Neural progenitor cell (in vitro differentiated cells): ENCODE measurements around the gene CCDC183. TPM values are rescaled to one million over a fixed set of nuclear protein-coding genes. Genes with fewer than 3 reads are reported as not detected.

Source experiments
- DNase-seq: peaks from one replicate; pipeline ENCODE4 v3.0.0-alpha.2; 2016; ENCODE audit warnings: low spot score
- H2AFZ ChIP-seq: fragments of 200-600 bp; sonication (generic); replicated peaks from 2 replicates; pipeline ENCODE4 v1.6.1; 2016; ENCODE audit warnings: antibody characterized with exemption
- H3F3A ChIP-seq: fragments of 200-600 bp; sonication (generic); 2 replicates; pipeline ENCODE4 v1.6.1; 2016; ENCODE audit warnings: antibody characterized with exemption, low read depth
- H3K27ac ChIP-seq: fragments of 200-600 bp; sonication (generic); 2 replicates; pipeline ENCODE4 v1.5.1; 2016; ENCODE audit warnings: mild to moderate bottlenecking
- H3K27me3 ChIP-seq: fragments of 200-600 bp; sonication (generic); 2 replicates; pipeline ENCODE4 v1.6.1; 2016; ENCODE audit warnings: mild to moderate bottlenecking, moderate library complexity
- H3K36me3 ChIP-seq: fragments of 200-600 bp; sonication (generic); 2 replicates; pipeline ENCODE4 v1.5.1; 2016
- H3K4me1 ChIP-seq: fragments of 200-600 bp; sonication (generic); 2 replicates; pipeline ENCODE4 v1.6.1; 2016; ENCODE audit warnings: mixed run types
- H3K4me2 ChIP-seq: fragments of 200-600 bp; sonication (generic); 2 replicates; pipeline ENCODE4 v1.6.1; 2016
- H3K4me3 ChIP-seq: fragments of 200-600 bp; sonication (generic); 2 replicates; pipeline ENCODE4 v1.5.1; 2016
- H3K79me2 ChIP-seq: fragments of 200-600 bp; sonication (generic); 2 replicates; pipeline ENCODE4 v1.6.1; 2016; ENCODE audit warnings: low read depth
- H3K9ac ChIP-seq: fragments of 200-600 bp; sonication (generic); 2 replicates; pipeline ENCODE4 v1.6.1; 2016
- H3K9me3 ChIP-seq: fragments of 200-600 bp; sonication (generic); 2 replicates; pipeline ENCODE4 v1.5.1; 2016; ENCODE audit warnings: low read depth
- H4K20me1 ChIP-seq: fragments of 200-600 bp; sonication (generic); 2 replicates; pipeline ENCODE4 v1.6.1; 2016; ENCODE audit warnings: low read depth
- H3K27ac Mint-ChIP-seq: 3 replicates; pipeline ENCODE4 v1.8.0; 2021; ENCODE audit warnings: mixed read lengths
- H3K27me3 Mint-ChIP-seq: 2 replicates; pipeline ENCODE4 v1.8.0; 2022; ENCODE audit warnings: low read depth, mild to moderate bottlenecking, inconsistent platforms, moderate library complexity, mixed read lengths; ENCODE audit not compliant: insufficient read depth
- H3K36me3 Mint-ChIP-seq: 3 replicates; pipeline ENCODE4 v1.8.0; 2021; ENCODE audit warnings: mixed read lengths
- H3K4me1 Mint-ChIP-seq: 3 replicates; pipeline ENCODE4 v1.8.0; 2021; ENCODE audit warnings: mixed read lengths
- H3K4me3 Mint-ChIP-seq: 3 replicates; pipeline ENCODE4 v1.8.0; 2021; ENCODE audit warnings: mild to moderate bottlenecking, moderate library complexity, mixed read lengths
- H3K9me3 Mint-ChIP-seq: 3 replicates; pipeline ENCODE4 v1.8.0; 2020; ENCODE audit warnings: mixed read lengths
- EZH2 ChIP-seq: fragments of 200-600 bp; sonication (generic); IDR thresholded peaks from 2 replicates; pipeline ENCODE4 v1.6.1; 2017; ENCODE audit warnings: antibody characterized with exemption, mild to moderate bottlenecking, moderate library complexity
- EZH2phosphoT487 ChIP-seq: fragments of 200-600 bp; sonication (generic); IDR thresholded peaks from 2 replicates; pipeline ENCODE4 v1.6.1; 2017; ENCODE audit warnings: antibody characterized with exemption
- total RNA-seq: library from RNA; depleted of rRNA; stranded (reverse); fragments of >200 nt; gene quantifications from 2 replicates; pipeline ENCODE4 v1.2.3, GENCODE V29; 2015; ENCODE audit warnings: low replicate concordance
- TF ChIP-seq, protein P1 (sequence below): fragments of 200-600 bp; sonication (generic); IDR thresholded peaks from 2 replicates; pipeline ENCODE4 v1.5.1; 2017; ENCODE audit warnings: antibody characterized with exemption, mild to moderate bottlenecking

The CCDC183 gene
- total RNA-seq, 1 donor from 2014 or later = 0.84 TPM

DNA sequence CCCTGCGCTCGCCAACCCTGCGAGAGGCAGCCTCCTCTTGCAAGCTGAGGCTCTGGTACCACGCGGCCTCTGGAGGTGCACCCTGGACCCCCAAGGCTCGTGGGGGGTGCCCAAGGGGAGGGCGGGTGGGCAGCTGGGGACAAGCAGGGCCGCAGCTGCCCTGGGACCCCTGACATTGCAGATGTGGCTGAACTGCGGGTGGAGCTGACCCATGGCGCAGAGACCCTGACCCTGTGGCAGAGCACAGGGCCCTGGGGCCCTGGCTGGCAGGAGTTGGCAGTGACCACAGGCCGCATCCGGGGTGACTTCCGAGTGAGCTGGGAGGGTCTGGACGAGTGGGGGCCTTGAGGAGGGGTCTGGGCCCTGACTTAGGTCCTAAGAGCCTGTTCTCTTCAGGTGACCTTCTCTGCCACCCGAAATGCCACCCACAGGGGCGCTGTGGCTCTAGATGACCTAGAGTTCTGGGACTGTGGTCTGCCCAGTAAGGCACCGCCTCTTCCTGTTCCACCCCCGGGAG is 57.5 kb downstream of the CCDC183 start:
- no peak for DNase-seq
- H3K4me1 Mint-ChIP-seq = no peaks in the 10 kb centered on the region

DNA sequence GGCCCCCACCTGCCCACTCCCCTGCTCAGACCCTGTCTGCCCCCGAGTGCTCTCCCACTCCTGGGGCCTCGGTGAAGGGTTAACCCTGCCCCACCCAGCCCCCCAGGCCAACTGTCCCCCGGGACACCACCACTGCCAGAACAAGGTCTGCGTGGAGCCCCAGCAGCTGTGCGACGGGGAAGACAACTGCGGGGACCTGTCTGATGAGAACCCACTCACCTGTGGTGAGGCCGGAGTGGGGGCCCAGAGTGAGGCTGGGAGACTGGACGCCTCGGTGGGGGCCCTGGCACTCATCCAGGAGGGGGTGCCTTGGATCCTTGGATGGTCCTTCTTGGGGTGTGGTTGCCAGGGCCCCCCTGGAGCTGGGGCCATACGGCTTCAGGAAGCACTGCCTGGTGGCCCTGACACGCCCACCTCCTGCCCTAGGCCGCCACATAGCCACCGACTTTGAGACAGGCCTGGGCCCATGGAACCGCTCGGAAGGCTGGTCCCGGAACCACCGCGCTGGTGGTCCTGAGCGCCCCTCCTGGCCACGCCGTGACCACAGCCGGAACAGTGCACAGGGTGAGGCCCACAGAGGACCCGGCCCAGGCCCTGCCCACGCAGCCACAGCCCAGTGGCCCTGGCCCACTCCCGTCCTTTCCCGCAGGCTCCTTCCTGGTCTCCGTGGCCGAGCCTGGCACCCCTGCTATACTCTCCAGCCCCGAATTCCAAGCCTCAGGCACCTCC is 58.1 kb downstream of the CCDC183 start:
- H3K27ac Mint-ChIP-seq = no peak overlapping the region
- peaks cover 3% of the 10 kb centered on the region for H3K27me3 Mint-ChIP-seq
- DNase-seq = no peak

More for the DNA sequence above, 57.5 kb downstream of the CCDC183 start:
- no peaks in the 10 kb centered on the region for H3K9me3 ChIP-seq
- Mint-ChIP-seq H3K9me3 (no peaks in the 10 kb centered on the region), H3K27me3 (peaks cover 5% of the 10 kb centered on the region), H3K4me3 (no peak overlapping the region), H3K36me3 (no peaks in the 10 kb centered on the region), H3K27ac (no peak overlapping the region)
- no peaks in the 10 kb centered on the region for H3K27me3 ChIP-seq
- no peak overlapping the region for H2AFZ ChIP-seq
- H3K4me3 ChIP-seq = no peak overlapping the region
- H3F3A ChIP-seq = peaks cover 4% of the 10 kb centered on the region
- H3K36me3 ChIP-seq = no peaks in the 10 kb centered on the region
- peaks cover 5% of the 10 kb centered on the region for H3K4me1 ChIP-seq
- peaks cover 8% of the 10 kb centered on the region for H3K79me2 ChIP-seq
- no peak overlapping the region for H3K9ac ChIP-seq
- TF ChIP-seq, protein P1, sequence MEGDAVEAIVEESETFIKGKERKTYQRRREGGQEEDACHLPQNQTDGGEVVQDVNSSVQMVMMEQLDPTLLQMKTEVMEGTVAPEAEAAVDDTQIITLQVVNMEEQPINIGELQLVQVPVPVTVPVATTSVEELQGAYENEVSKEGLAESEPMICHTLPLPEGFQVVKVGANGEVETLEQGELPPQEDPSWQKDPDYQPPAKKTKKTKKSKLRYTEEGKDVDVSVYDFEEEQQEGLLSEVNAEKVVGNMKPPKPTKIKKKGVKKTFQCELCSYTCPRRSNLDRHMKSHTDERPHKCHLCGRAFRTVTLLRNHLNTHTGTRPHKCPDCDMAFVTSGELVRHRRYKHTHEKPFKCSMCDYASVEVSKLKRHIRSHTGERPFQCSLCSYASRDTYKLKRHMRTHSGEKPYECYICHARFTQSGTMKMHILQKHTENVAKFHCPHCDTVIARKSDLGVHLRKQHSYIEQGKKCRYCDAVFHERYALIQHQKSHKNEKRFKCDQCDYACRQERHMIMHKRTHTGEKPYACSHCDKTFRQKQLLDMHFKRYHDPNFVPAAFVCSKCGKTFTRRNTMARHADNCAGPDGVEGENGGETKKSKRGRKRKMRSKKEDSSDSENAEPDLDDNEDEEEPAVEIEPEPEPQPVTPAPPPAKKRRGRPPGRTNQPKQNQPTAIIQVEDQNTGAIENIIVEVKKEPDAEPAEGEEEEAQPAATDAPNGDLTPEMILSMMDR = no peak
- TF ChIP-seq EZH2phosphoT487 = no peak
- TF ChIP-seq EZH2 = no peak
- no peak overlapping the region for H3K27ac ChIP-seq
- H4K20me1 ChIP-seq = peaks cover 22% of the 10 kb centered on the region
- H3K4me2 ChIP-seq = no peak overlapping the region

DNA sequence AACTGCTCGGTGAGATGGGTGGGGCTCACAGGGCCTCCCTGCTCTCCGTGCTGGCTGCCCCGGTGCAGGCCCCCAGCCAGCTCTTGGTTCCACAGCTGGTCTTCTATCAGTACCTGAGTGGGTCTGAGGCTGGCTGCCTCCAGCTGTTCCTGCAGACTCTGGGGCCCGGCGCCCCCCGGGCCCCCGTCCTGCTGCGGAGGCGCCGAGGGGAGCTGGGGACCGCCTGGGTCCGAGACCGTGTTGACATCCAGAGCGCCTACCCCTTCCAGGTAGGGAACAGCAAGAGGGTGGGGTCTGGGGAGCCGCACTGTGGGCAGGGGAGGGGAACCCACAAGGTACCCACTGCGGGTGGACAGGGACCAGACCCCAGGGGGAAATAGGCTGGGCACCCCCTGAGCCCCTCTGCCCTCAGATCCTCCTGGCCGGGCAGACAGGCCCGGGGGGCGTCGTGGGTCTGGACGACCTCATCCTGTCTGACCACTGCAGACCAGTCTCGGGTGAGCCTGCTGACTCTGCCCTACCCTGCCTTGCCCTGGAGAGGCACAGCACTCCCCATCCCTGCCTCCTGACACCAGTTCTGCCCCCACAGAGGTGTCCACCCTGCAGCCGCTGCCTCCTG is 58.8 kb downstream of the CCDC183 start:
- no peak overlapping the region for H3K4me3 Mint-ChIP-seq
- peaks cover 18% of the 10 kb centered on the region for H4K20me1 ChIP-seq
- peaks cover 7% of the 10 kb centered on the region for H3K79me2 ChIP-seq
- H3K27me3 ChIP-seq = no peaks in the 10 kb centered on the region
- H2AFZ ChIP-seq = no peak overlapping the region
- H3K27ac Mint-ChIP-seq = no peak overlapping the region
- H3K9me3 Mint-ChIP-seq = no peaks in the 10 kb centered on the region
- no peaks in the 10 kb centered on the region for H3K36me3 ChIP-seq
- no peak overlapping the region for H3K4me2 ChIP-seq
- no peaks in the 10 kb centered on the region for H3K36me3 Mint-ChIP-seq
- no peaks in the 10 kb centered on the region for H3K4me1 Mint-ChIP-seq
- peak overlapping the region; percentile 6 for H3K27ac ChIP-seq
- peaks cover 4% of the 10 kb centered on the region for H3K4me1 ChIP-seq
- TF ChIP-seq, protein P1 = no peak
- no peak for TF ChIP-seq EZH2phosphoT487
- TF ChIP-seq EZH2 = no peak
- H3K9ac ChIP-seq = no peak overlapping the region
- no peaks in the 10 kb centered on the region for H3K9me3 ChIP-seq
- H3K27me3 Mint-ChIP-seq = peaks cover 3% of the 10 kb centered on the region
- no peak for DNase-seq
- H3F3A ChIP-seq = no peaks in the 10 kb centered on the region
- H3K4me3 ChIP-seq = no peak overlapping the region

More for the DNA sequence above, 58.1 kb downstream of the CCDC183 start:
- H3K9ac ChIP-seq = no peak overlapping the region
- no peak overlapping the region for H3K4me3 Mint-ChIP-seq
- no peaks in the 10 kb centered on the region for H3K4me1 Mint-ChIP-seq
- no peak overlapping the region for H3K4me2 ChIP-seq
- no peaks in the 10 kb centered on the region for H3F3A ChIP-seq
- TF ChIP-seq, protein P1 = no peak
- TF ChIP-seq EZH2phosphoT487 = no peak
- no peak for TF ChIP-seq EZH2
- no peak overlapping the region for H3K4me3 ChIP-seq
- H3K36me3 ChIP-seq = no peaks in the 10 kb centered on the region
- H4K20me1 ChIP-seq = peaks cover 22% of the 10 kb centered on the region
- no peaks in the 10 kb centered on the region for H3K9me3 ChIP-seq
- H3K36me3 Mint-ChIP-seq = no peaks in the 10 kb centered on the region
- no peaks in the 10 kb centered on the region for H3K9me3 Mint-ChIP-seq
- no peak overlapping the region for H3K27ac ChIP-seq
- peaks cover 8% of the 10 kb centered on the region for H3K79me2 ChIP-seq
- no peak overlapping the region for H2AFZ ChIP-seq
- H3K4me1 ChIP-seq = peaks cover 5% of the 10 kb centered on the region
- H3K27me3 ChIP-seq = no peaks in the 10 kb centered on the region
